GM19467 (cell line): Measurements from ENCODE around the gene ADCYAP1R1.
A peak's percentile ranks its signal among the peaks of the same experiment; 100 is the strongest.

Experiments used
- ATAC-seq: cut with Tn5 transposase; IDR thresholded peaks from one replicate; pipeline ENCODE4 v1.9.1; 2021; ENCODE audit warnings: mild to moderate bottlenecking, moderate library complexity; ENCODE audit not compliant: unreplicated experiment

Gene ADCYAP1R1

DNA sequence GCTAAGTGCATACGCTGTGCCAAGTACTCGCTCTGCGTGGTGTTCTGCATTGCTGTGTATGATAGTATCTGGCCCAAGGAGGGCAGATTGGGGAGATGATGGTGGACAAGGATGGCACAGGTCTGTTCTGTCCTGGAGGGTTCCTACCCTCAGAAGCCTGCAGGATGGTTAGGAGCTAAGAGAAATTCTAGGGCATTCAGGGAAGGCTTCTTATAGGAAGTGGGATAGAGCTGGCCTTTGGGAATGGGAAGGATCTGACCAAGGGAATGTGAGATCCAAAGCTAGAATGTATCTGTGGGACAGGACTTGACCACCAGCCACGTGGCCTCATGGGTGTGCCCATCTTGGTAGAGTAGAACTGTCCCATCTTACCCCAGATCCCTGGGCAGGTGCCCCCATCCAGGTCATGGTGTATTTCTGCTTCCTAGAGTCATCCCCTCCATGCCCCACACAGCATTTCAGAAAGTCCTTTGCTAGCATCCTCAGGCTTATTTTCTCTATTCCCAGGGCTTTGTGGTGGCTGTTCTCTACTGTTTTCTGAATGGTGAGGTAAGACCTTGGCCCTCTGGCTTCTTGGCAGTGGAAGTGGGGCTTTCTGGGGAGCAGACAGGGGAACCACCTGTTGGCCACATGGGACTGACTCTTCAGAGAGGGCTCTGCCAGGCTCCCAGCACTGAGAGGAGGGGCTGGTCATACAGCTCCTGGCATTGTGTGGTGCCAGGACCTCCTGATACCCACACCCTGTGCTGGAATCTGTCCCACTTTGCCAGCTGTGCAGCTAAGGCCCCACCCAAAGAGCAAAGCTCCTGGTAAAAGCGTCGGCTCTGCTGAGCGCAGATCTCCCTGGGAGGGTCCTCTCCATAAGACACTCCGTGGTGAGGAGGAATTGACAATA lies 52.5 kb downstream of the ADCYAP1R1 start:
- no peak for ATAC-seq

DNA sequence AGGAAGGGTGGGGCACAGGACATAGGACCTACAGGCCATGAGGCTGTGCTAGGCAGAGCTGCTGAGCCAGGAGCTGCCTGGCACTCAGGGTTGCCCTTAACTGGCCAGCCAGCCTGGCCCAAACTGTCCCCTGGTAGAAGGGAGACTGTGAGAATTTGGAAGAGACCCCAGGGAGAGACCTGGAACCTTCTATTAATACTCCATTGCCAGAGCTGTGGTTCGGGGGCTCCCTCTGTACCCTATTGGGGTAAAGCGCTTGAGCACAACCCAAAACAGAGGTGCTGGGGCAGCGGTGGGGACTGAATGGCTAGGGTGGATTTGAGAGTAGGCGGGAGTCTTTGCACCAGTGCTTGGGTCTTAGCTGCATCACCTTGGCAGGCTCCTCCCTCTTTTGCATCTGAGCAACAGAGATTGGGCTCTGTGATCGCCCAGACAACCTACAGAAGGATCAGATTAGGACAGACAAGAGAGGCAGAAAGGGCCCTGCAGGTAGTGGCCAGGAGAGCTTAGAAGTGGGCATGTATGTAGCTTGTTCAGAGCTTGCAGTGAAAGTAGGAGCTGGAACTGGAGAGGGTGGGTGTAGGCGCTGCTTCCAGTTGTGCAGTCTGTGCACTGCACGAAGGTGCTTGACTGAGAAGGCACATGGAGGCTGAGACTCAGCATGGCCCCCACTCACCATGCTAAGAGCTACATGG lies 53.3 kb downstream of the ADCYAP1R1 start:
- no peak for ATAC-seq

DNA sequence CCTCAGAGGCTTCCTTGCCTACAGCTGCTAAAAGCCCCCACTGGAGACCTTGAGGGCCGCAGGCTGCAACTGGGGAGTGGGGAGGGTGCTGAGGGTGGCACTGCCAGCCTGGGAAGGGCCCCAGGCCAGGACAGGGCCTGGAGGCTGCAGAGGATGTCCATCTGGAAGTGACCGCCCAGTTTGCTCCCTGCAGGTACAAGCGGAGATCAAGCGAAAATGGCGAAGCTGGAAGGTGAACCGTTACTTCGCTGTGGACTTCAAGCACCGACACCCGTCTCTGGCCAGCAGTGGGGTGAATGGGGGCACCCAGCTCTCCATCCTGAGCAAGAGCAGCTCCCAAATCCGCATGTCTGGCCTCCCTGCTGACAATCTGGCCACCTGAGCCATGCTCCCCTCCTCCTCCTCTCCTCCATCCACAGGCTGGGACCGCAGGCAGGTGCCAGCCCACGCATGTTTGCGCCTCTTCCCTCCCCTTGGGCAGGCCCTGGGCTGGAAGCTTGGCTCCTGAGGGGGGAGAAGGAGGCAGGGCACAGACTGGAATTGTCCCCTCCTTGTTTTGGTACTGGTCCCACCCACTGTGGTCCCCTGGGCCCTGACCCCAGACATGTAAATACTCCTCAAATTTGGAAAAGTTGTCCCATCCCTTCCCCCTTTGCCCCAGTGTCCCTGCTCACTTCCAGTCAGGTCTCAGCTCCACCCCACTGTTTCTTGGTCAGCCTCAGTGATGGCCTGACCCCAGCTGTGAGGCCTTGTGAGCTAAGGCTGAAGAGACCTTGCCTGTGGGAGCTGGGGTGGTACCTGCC lies 54.4 kb downstream of the ADCYAP1R1 start:
- ATAC-seq: no peak

DNA sequence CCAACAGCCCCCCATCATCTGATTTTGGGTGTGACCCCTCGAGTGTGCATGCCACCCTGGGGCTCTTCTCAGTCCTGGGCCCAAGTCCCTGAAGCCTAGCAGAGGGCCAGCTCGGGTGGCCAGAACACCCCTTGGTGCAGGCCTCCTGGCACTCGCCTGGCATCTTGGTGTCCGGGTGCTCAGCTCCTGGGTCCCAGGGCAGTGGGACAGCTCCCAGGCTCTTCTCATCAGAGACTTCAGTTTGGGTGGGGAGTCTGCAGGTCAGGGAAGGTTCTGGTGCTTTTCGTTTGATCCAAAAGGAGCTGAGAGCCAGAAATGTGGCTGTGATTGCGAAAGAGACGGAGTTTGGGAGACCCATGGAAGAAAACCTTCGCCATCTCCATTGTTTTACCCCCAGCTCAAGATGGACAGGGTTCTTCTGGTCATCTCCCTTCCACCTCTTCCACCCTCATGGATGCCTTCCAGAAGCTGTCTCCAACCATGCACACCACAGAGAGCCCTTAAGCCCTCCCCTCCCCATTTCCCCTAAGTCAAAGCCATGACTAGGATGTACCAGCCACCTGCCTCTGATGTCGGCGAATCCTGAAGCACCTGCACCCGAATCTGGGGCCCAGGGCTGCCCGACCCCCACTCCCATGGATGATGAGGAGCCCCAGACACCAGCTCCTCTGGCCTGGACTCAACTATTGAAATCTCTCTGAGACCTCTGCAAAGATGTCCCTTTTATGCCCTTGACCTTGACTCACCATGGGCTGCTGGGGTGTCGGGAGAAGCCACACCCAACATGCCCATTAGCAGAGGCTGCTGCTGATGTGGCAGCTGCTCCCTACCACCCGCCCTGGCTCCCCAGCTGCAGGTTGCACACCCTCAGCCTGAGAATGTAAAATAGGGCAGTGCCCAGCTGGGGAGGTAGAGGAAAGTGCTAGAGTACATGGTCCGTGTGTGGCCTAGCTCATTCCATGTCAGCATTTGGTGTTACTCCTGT lies 55.3 kb downstream of the ADCYAP1R1 start:
- ATAC-seq: no peak

DNA sequence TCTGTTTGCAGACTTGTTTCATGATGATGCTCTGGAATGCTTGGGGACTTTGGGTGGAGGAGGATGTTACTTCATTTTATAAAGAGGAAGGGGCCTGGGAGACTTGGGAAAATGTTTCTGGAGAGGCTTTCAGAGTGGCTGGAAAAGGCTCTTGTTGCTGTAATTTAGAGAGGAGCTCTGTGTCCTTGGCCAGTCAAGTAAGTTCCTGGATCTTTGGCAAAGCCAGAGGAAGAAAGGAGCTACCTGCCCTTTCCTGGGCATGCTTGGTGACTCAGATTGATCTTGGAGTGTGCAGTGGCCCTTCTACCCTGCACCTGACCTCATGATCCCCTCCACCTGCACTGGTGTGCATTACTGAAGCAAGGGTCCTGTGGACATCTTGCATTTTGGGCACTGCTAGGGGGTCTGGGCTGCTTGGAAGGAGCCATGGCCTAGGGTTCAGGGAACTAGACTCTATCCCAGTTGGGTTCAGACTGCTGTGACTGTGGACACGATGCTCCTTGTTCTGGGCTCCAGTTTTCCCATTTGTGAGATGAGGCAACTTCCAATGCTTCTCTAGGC lies 56.1 kb downstream of the ADCYAP1R1 start:
- no peak for ATAC-seq

DNA sequence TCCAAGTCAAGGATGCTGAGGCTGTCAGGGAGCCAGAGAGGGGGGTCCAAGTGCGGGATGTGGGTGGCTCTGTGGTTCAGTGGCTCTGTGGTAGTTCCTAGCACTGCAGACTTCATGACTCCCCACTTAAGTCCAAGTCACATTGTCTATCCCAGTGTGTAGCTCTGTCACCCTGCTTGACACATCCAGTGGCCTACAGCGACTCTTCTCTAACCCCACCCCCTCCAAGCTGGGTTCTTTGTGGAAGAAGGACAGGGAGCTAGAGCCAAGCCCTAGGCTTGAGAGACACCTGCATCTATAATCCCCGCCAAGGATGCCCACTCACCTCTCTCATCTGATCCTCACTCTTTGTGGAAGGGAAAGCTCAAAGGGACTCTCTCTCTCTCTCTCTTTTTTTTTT lies 57.6 kb downstream of the ADCYAP1R1 start:
- no peak for ATAC-seq

DNA sequence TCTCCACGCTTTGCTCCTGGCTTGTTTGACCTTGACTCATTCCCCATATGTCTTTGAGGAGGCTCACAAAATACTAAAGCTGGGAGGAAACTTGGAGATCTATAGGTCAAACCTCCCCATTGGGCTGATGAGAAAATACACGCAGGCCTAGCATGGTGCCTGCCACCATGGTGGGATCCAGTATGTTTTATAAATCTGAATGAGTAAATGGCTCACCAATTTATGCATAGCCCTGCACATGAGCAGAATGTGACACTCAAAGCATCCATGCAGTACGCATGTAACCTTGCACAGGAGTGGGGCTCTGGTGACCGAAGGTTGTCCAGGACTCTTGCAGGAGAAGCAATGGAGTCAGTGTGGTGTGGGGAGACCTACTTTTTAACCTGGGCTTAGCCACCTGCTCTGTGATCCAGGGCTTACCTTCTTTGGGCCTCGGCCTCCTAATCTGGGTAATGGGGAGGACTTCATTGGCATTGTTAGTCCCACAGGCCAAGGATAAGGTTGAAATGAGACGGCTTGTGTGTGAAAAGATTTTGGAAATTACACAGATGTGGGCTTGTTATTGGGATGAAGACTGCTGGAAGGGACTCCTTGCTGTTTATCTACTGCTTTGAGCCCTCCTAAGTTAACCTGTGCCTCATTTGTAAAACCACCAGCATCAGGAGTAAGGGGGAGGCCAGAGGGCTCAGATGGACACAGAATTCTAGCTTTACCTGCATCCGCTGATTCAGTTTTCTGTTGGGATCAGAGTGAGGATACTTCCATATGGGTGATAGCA lies 58.4 kb downstream of the ADCYAP1R1 start:
- no peak for ATAC-seq

DNA sequence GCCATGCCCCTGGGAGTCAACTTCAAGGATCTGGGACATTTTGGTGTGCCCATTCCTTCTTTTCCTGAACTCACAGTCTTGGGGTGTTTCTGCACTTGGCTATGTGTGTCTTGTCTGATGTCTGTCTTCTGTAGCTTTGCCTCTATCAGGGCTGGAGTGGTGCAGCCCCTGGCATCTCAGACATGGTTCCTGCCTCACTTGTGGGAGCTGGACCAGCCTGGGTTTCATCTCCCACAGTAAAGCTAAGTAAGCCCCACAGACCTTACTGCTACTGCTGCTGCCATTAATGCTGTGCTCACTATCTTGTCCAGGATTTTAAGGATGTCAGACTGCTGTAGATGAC lies 59.0 kb downstream of the ADCYAP1R1 start:
- no peak for ATAC-seq

DNA sequence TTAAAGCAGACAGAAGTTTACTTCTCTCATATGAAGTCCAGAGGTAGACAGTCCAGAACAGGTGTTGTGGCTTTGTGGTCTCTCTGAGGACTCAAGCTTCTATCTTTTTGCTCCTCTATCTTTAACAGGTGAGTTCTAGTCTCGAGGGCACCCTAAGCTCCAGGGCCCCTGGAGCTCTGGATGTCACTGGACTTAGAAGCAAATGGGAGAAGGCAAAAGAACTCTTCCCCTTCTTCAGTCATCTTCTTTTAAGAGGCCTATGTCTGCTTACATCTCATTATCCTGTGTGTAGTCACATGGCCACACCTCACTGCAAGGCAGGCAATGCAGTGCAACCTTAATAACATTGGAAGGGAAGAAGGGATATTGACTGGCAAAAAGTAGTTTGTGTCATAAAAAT lies 61.6 kb downstream of the ADCYAP1R1 start:
- no peak for ATAC-seq

DNA sequence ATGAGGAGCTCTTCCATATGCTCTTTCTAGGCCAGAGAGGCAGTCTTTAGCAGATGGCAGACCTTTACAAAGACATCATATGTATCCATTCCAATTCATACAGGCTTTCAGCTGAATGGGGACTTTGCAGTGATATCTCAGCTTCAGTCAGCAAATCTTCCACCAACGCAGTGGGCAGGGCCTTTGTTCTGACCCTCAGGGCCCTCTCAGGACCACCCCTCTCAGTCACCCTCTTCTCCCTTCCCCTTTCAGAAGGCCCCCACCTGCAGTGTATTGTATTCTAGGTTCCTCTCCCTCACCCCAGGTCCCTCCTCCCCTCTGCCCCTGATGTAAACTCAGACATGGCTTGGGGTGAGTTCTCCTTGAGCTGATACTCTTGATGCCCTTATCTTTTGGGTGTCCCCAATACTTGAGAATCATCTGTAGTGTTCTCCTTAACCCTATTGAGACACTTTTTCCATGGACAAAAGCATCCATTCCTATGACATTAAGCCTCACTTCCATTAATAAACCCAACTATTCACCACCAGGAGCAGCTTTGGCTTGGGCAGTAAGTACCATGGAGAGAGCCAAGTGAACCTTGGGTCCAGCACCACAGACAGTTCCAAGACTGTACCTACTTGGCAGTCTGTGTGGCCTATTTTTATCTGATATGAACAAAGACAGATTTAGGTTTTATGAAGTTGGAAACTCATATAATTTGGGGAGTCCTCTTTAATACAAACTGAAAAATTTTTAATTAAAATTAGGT lies 62.7 kb downstream of the ADCYAP1R1 start:
- ATAC-seq: no peak

DNA sequence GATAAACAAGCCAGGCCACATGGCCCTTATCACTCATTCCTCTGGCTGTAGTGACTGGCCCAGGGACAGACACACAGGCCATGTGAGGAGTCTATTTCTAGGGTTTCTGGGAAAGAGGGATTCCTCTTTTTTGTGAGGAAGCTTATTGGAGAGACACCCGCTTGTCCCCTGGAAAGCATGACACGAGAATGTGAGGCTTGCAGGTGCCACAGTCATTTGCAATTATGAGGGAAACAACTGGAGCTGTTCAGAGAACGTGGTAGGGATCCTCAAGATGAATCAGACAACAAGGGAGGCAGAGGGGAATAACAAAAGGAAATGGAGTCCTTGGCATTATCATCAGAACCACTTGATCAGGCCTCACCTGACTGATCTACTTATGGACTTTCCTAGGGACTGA lies 64.5 kb downstream of the ADCYAP1R1 start:
- no peak for ATAC-seq

DNA sequence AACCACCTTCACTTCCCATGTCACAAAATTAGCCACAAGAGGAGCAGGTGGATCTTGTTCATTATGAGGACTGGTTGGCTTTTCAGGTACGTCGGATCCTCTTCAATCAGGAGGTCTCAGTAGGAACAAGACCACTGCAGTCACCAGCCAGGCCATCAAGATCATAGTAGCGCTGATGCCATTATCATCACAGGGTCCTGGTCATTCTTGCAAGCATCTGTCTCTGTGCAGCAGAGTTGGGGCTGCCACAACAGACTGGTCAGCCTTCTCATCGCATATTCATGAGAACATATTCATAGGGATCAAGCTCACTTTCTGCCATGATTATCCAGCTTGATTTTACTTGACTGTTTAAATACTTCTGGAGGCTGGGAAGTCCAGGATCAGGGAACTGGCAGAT lies 67.1 kb downstream of the ADCYAP1R1 start:
- ATAC-seq: no peak

DNA sequence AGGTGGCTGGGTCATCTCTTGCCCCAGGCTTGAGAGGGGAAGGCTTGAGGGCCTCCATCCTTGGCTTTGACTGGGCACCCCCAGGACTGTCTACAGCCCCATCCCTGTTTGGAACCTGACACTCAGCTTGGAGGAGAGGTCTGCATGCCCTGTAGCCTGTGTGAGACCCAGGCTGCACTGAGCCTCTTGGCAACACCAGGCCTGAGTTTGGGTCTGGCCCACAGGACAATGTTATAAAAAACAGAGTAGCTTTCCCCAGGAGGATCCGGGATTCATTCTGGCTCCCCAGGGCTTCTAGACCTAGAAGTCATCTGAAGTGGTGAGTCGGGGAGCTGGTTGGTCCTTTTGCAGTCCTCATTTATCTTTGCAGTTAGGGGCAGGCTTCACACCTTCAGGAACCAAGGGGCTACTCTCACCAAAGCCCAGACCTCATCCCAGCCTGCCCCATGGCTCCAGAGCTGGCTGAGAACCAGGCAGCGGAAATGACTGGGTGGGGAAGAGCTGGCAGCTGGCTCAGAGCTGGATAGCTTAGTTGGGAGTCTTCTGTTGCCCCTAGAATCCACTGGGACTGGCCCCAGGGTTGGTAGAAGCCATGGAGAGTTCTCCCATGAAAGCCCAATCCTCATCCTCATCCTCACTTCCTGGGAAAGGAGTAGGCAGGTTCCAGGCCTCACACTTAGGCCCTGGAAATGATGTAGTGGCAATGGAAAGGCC lies 68.8 kb downstream of the ADCYAP1R1 start:
- no peak for ATAC-seq

DNA sequence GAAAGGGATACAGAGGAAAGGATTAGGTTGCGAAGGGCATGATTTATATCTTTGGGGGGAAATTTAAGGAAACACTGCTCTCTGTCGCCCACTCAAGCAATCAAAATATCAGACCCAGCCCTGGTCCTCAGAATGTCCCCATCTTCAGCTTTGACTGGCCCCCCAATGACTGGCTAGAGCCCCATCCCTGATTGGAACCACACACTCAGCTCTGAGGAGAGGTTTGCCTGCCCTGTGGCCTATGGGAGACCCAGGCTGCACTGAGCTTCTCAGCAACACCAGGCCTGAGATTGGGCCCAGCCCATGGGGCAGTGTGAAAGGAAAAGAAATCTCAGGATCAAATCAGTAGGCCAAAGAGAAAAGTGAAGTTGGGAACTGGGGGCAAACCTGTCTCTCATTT lies 69.5 kb downstream of the ADCYAP1R1 start:
- no peak for ATAC-seq

DNA sequence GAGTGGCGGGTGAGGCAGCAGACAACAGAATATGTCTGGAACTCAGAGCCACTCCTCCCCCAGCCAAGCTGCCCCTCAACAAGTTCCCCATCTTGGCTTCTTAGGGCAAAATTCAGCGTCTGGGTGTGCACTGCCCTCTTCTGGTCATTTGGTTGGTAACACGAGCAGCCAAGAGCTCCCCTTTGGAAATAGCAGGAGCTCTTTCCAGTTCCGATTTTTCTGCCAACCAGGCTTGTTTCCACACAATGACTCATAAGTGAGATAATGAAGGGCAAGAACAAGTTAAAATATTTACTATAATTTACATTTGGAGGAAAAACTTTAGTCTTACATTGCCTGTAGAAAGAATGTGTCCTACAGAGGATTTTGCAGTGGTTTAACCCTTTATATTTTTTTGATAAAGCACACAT lies 70.5 kb downstream of the ADCYAP1R1 start:
- peak; percentile 61 for ATAC-seq

DNA sequence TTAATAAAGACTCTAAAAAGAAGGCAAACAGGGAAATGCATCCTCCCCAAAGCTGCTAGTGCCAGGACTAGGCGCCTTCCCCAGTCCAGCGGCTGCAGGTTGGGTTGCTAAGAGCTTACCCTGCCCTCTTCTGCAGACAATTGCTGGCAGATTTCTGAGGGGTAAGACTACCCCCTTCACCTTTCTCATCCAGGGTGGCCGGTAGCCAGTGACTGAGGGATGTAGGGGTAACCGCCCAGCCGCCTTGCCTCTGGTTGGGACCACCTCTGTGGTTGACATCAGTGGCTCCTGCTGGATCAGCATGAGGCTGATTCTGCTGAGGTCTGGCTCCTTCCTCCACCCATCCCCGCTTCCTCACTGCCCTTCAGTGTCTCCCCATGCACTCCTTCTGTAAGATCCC lies 71.2 kb downstream of the ADCYAP1R1 start:
- ATAC-seq: no peak

DNA sequence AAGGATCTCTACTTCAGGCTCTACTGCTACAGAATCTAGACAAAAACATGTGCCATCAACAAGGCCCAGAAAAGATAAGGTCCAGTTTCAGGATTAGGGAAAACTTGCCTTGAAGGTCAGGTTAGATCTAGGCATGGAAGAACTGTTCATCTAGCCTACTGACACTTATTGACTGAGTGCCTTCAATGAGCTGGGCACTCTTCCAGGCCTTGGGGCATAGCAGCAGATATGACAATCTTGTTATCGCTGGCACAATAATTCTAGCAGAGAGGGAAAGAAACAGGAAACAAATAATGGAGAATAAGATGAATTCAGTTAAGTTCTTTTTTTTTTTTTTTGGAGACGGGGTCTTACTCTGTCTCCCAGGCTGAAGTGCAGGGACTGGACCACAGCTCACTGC lies 71.6 kb downstream of the ADCYAP1R1 start:
- ATAC-seq: no peak

DNA sequence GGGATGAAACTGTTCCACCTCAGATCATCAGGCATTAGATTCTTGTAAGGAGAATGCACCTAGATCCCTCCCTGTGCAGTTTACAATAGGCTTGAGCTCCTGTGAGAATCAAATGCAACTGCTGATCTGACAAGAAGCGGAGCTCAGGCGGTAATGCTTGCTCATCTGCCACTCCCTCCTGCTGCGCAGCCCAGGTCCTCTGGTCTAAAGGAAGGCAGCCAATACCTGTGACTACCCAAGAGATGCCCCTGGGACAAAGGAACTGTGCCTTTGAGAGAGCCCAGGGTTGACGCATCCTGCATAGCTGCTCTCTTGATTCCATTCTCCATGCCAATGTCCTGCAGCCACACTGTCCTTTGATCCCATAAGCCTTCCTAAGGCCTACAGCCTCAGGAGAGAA lies 73.1 kb downstream of the ADCYAP1R1 start:
- no peak for ATAC-seq
